Astrocyte of the spinal cord (primary cell): ENCODE data around the gene PRRX1.

ENCODE experiments used
- DNase-seq: peaks from one replicate; pipeline ENCODE4 v3.0.0; 2011; ENCODE audit warnings: low read depth, low spot score
- H3K4me3 ChIP-seq: 2 replicates; pipeline ENCODE4 v1.5.1; 2011; ENCODE audit warnings: low read depth, mild to moderate bottlenecking, low read length, moderate library complexity
- in situ Hi-C: cut with HindIII; loops from 2 replicates; pipeline ENCODE4 v1.10.0; 2017; ENCODE audit warnings: low sequenced_read_pairs
- TF ChIP-seq, protein P1 (sequence below): IDR thresholded peaks from 2 replicates; pipeline ENCODE4 v1.5.1; 2012; ENCODE audit warnings: low read depth, mild to moderate bottlenecking, low read length, inconsistent platforms

The PRRX1 gene

DNA sequence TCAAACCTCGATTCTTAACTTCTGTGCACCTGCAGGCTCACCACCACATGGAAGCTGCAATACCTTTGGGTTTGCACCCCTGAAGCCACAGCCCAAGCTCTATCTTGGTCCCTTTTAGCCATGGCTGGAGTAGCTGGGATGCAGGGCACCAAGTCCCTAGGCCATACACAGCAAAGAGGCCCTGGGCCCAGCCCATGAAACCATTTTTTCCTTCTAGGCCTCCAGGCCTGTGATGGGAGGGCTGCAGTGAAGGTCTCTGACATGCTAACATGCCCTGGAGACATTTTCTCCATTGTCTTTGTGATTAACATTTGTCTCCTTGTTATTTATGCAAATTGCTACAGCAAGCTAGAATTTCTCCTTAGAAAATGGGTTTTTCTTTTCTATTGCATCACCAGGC, 79.2 kb downstream of the PRRX1 start:
- DNase-seq: no peak
- TF ChIP-seq, protein P1, sequence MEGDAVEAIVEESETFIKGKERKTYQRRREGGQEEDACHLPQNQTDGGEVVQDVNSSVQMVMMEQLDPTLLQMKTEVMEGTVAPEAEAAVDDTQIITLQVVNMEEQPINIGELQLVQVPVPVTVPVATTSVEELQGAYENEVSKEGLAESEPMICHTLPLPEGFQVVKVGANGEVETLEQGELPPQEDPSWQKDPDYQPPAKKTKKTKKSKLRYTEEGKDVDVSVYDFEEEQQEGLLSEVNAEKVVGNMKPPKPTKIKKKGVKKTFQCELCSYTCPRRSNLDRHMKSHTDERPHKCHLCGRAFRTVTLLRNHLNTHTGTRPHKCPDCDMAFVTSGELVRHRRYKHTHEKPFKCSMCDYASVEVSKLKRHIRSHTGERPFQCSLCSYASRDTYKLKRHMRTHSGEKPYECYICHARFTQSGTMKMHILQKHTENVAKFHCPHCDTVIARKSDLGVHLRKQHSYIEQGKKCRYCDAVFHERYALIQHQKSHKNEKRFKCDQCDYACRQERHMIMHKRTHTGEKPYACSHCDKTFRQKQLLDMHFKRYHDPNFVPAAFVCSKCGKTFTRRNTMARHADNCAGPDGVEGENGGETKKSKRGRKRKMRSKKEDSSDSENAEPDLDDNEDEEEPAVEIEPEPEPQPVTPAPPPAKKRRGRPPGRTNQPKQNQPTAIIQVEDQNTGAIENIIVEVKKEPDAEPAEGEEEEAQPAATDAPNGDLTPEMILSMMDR: no peak
- in situ Hi-C loops: no loop called here
- H3K4me3 ChIP-seq: no peak overlapping the region

- no peak for DNase-seq
- TF ChIP-seq, protein P1: no peak
- in situ Hi-C loops: no loop called here
- no peak overlapping the region for H3K4me3 ChIP-seq
Measured at GRCh38 chr1:170749549-170749948, 85.6 kb downstream of the PRRX1 start.

- in situ Hi-C loops: no loop called here
- TF ChIP-seq, protein P1: no peak
- H3K4me3 ChIP-seq: no peak overlapping the region
- DNase-seq: no peak
Measured at GRCh38 chr1:170749959-170750358, 86.0 kb downstream of the PRRX1 start.

GRCh38 chr1:170755795-170756194, 91.9 kb downstream of the PRRX1 start:
- in situ Hi-C loops: no loop called here
- no peak overlapping the region for H3K4me3 ChIP-seq
- TF ChIP-seq, protein P1: no peak
- no peak for DNase-seq

DNA sequence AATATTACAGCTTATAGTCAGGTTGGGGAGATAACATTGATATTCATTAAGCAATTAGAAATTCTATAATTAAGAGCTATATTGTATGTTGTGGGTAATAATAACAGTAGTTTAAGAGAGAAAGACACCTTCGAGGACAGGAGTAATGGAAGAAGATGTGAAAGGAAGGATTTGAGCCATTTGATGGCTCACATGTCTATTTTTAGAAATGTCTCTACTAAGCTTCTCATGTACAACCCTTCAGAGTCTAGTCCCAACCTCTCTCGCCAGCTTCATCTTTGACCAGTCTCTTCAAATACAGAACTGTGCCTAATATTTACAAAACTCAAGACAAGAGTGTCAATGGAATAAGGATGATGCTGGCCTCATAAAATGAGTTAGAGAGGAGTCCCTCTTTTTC, 95.1 kb downstream of the PRRX1 start:
- DNase-seq: no peak
- no peak overlapping the region for H3K4me3 ChIP-seq
- TF ChIP-seq, protein P1: no peak
- in situ Hi-C loops: no loop called here

- TF ChIP-seq, protein P1: no peak
- H3K4me3 ChIP-seq: no peak overlapping the region
- in situ Hi-C loops: no loop called here
- DNase-seq: no peak
Measured at GRCh38 chr1:170765279-170765678, 101.3 kb downstream of the PRRX1 start.
